HG02642 (cell line): ENCODE results near the gene SLC22A14.
"Not testable (repeated sequence)": the region's sequence is repeated elsewhere in the genome, so short reads cannot be mapped to it uniquely, and the experiment has no call there.

Source experiments
- ATAC-seq: cut with Tn5 transposase; IDR thresholded peaks from one replicate; pipeline ENCODE4 v1.9.1; 2021; ENCODE audit warnings: mild to moderate bottlenecking; ENCODE audit not compliant: unreplicated experiment, poor library complexity

SLC22A14 gene

GRCh38 chr3:38270606-38271005 lies 11.5 kb upstream of the SLC22A14 start:
- ATAC-seq: no peak

GRCh38 chr3:38271553-38271952 lies 10.5 kb upstream of the SLC22A14 start:
- ATAC-seq: no peak

GRCh38 chr3:38274864-38275649 lies 7.0 kb upstream of the SLC22A14 start:
- ATAC-seq: no peak

GRCh38 chr3:38275658-38276057 lies 6.4 kb upstream of the SLC22A14 start:
- no peak for ATAC-seq

GRCh38 chr3:38276081-38276916 lies 5.8 kb upstream of the SLC22A14 start:
- ATAC-seq: no peak

- ATAC-seq: no peak
Observed at GRCh38 chr3:38276917-38277630, 5.0 kb upstream of the SLC22A14 start.

- no peak for ATAC-seq
Observed at GRCh38 chr3:38278841-38279240, 3.3 kb upstream of the SLC22A14 start.

- no peak for ATAC-seq
Observed at GRCh38 chr3:38283810-38284755, 2.0 kb downstream of the SLC22A14 start.

GRCh38 chr3:38284756-38285150 lies 2.7 kb downstream of the SLC22A14 start:
- no peak for ATAC-seq

GRCh38 chr3:38289286-38290217 lies 7.5 kb downstream of the SLC22A14 start:
- not testable (repeated sequence) for ATAC-seq

- ATAC-seq: not testable (repeated sequence)
Observed at GRCh38 chr3:38297053-38297452, 15.0 kb downstream of the SLC22A14 start.

GRCh38 chr3:38297537-38297936 lies 15.4 kb downstream of the SLC22A14 start:
- no peak for ATAC-seq

GRCh38 chr3:38297947-38298711 lies 16.0 kb downstream of the SLC22A14 start:
- no peak for ATAC-seq

- ATAC-seq: no peak
Observed at GRCh38 chr3:38306941-38307340, 24.8 kb downstream of the SLC22A14 start.

GRCh38 chr3:38307599-38307998 lies 25.5 kb downstream of the SLC22A14 start:
- ATAC-seq: no peak

- ATAC-seq: no peak
Observed at GRCh38 chr3:38308456-38308855, 26.4 kb downstream of the SLC22A14 start.

GRCh38 chr3:38311476-38311875 lies 29.4 kb downstream of the SLC22A14 start:
- ATAC-seq: no peak

GRCh38 chr3:38311941-38312340 lies 29.8 kb downstream of the SLC22A14 start:
- ATAC-seq: no peak
